HG02571 (cell line): ENCODE measurements around the gene UAP1L1.

Experiments used
- ATAC-seq: cut with Tn5 transposase; IDR thresholded peaks from one replicate; pipeline ENCODE4 v1.9.1; 2021; ENCODE audit warnings: mild to moderate bottlenecking, moderate library complexity; ENCODE audit not compliant: unreplicated experiment

The UAP1L1 gene

GRCh38 chr9:137128158-137128861, 51.0 kb downstream of the UAP1L1 start:
- no peak for ATAC-seq

GRCh38 chr9:137128862-137129455, 51.6 kb downstream of the UAP1L1 start:
- peak; percentile 6 for ATAC-seq

- peak; percentile 73 for ATAC-seq
Observed at GRCh38 chr9:137129456-137130175, 52.3 kb downstream of the UAP1L1 start.

DNA sequence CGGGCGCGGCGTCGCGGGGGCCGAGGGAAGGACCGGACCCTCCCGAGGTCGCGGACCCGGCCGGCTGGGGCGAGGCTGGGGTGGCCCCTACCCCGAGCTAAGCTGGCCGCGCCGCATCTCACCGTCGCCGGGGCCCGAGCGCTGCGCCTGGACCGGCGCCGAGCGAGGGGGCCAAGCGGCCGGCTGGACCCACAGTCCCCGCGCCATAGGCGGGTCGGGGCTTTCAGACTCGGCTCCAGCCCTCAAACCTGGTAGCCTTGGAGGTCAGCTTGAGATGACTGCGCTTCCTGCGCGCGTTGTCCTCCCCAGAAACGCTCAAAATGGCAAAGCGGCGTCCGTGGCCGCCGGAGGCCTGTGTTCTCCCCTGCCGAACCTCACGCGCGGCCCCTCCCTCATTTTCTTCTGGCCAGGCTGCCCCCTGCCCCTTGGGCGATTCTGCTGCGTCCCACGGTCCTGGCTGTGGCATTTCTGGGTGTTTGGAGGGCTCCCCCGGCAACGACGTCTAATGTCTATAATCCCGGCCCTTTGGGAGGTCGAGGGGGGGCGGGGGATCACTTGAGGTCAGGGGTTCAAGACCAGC, 52.9 kb downstream of the UAP1L1 start:
- no peak for ATAC-seq
